GM18519 (cell line): ENCODE data around the gene FANCG.

Experiments
- ATAC-seq: cut with Tn5 transposase; IDR thresholded peaks from one replicate; pipeline ENCODE4 v1.9.1; 2021; ENCODE audit warnings: mild to moderate bottlenecking, moderate library complexity; ENCODE audit not compliant: unreplicated experiment, low FRiP score

Gene FANCG

GRCh38 chr9:35104586-35104985 lies 24.8 kb upstream of the FANCG start:
- ATAC-seq: no peak

- no peak for ATAC-seq
These were observed 24.0 kb upstream of the FANCG start for GRCh38 chr9:35103660-35104191.

- ATAC-seq: peak; percentile 84
These were observed 23.3 kb upstream of the FANCG start, which contains the start of gene STOML2 for GRCh38 chr9:35102769-35103659. STOML2 (minus strand) TSS chr9:35103131; CDS start chr9:35103094, 37 bp downstream.

- no peak for ATAC-seq
These were observed 22.7 kb upstream of the FANCG start for GRCh38 chr9:35102465-35102768.

GRCh38 chr9:35097573-35097972 lies 17.8 kb upstream of the FANCG start:
- no peak for ATAC-seq

GRCh38 chr9:35096035-35096849 lies 16.5 kb upstream of the FANCG start, which contains the start of gene PIGO:
PIGO (minus strand) TSS chr9:35096591; CDS start chr9:35095565, 1,026 bp downstream.
- ATAC-seq: peak; percentile 64

GRCh38 chr9:35091536-35091935 lies 11.8 kb upstream of the FANCG start:
- ATAC-seq: no peak

GRCh38 chr9:35089434-35089833 lies 9.7 kb upstream of the FANCG start:
- no peak for ATAC-seq

GRCh38 chr9:35085078-35085477 lies 5.3 kb upstream of the FANCG start:
- no peak for ATAC-seq

GRCh38 chr9:35079041-35079425 lies 709 bp downstream of the FANCG start:
- ATAC-seq: no peak

- no peak for ATAC-seq
These were observed 1.7 kb downstream of the FANCG start for GRCh38 chr9:35078066-35078465.

GRCh38 chr9:35076848-35077247 lies 2.9 kb downstream of the FANCG start:
- no peak for ATAC-seq

- no peak for ATAC-seq
These were observed 4.4 kb downstream of the FANCG start for GRCh38 chr9:35075358-35075757.

- no peak for ATAC-seq
These were observed 5.0 kb downstream of the FANCG start for GRCh38 chr9:35074791-35075190.

GRCh38 chr9:35074141-35074540 lies 5.6 kb downstream of the FANCG start:
- no peak for ATAC-seq

- ATAC-seq: no peak
These were observed 6.5 kb downstream of the FANCG start for GRCh38 chr9:35073279-35073612.

- ATAC-seq: peak; percentile 80
These were observed 7.1 kb downstream of the FANCG start, which contains the start of gene VCP for GRCh38 chr9:35072461-35073278. VCP (minus strand) TSS chr9:35072625; CDS start chr9:35072353, 272 bp downstream.

GRCh38 chr9:35071814-35072460 lies 7.8 kb downstream of the FANCG start:
- ATAC-seq: peak; percentile 46

GRCh38 chr9:35070823-35071813 lies 8.6 kb downstream of the FANCG start:
- no peak for ATAC-seq
